Upper lobe of right lung (tissue), 1 donor: Measurements from ENCODE around the gene OR5F1. TPM values are rescaled to one million over a fixed set of nuclear protein-coding genes. Genes with fewer than 3 reads are reported as not detected.

Source experiments
- ATAC-seq: fragments of 200-7000 bp; cut with Tn5 transposase; one replicate; pipeline ENCODE4 v1.9.1; 2020; ENCODE audit warnings: mild to moderate bottlenecking, moderate library complexity
- DNase-seq: peaks from one replicate; pipeline ENCODE4 v3.0.0-alpha.2; 2020
- H3K27ac ChIP-seq: fragments of 200-600 bp; one replicate; pipeline ENCODE4 v1.8.0; 2022
- H3K27me3 ChIP-seq: fragments of 200-600 bp; one replicate; pipeline ENCODE4 v1.8.0; 2022; ENCODE audit warnings: mild to moderate bottlenecking
- H3K36me3 ChIP-seq: fragments of 200-600 bp; one replicate; pipeline ENCODE4 v1.8.0; 2022
- H3K4me1 ChIP-seq: fragments of 200-600 bp; one replicate; pipeline ENCODE4 v1.8.0; 2022
- H3K4me3 ChIP-seq: fragments of 200-600 bp; one replicate; pipeline ENCODE4 v1.8.0; 2022; ENCODE audit warnings: mild to moderate bottlenecking
- H3K9me3 ChIP-seq: fragments of 200-600 bp; one replicate; pipeline ENCODE4 v1.8.0; 2022
- intact Hi-C: fragments of 100-400 bp; cut with DNase I; formaldehyde crosslinking; loops from one replicate; pipeline ENCODE4 v1.11.0; 2022
- long read RNA-seq: library from polyadenylated mRNA; unstranded; transcript quantifications from one replicate; pipeline ENCODE4 v2.0.0, GENCODE V29; 2021
- total RNA-seq: library from RNA; stranded (reverse); fragmentation: NEBNext Ultra II Directional; extraction: Animal tissue kit (Norgen Biotek cat#: 25700); gene quantifications from one replicate; pipeline ENCODE4 v1.2.1, GENCODE V29; 2021
- TF ChIP-seq, protein P1 (sequence below): fragments of 200-600 bp; IDR thresholded peaks from one replicate; pipeline ENCODE4 v1.8.0; 2022; ENCODE audit warnings: antibody characterized with exemption
- donor health status: DM: no; HTN: yes; CAD: no; lungs with severe emphysema.

OR5F1 gene
- total RNA-seq: not detected
- long read RNA-seq: 0 reads

DNA sequence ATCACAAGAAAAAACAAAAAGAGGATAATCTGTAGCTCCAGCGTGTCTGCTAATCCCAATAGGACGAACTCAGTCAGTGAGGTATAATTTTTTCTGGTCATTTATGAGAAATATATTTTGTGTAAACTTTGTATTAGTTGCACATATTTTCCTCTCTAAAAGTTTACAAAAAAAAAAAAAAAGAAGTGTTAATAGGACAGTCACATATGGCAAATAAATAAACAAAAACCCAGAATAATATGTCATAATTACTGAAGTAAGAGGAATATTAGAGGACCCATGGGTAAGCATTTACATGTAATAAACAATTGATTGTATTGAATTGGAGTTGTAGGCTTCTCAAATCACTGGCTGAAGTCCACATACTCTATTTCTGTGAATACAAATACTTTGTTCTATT lies at the start of gene OR5F1:
Gene OR5F1 (minus strand): TSS at position 101 of the 400 bp plus-strand sequence. CDS start 0 bp downstream, at position 101.
- H3K27me3 ChIP-seq: no peaks in the 10 kb centered on the region
- no peaks in the 10 kb centered on the region for H3K9me3 ChIP-seq
- H3K27ac ChIP-seq: no peak within 1 kb of the TSS
- H3K36me3 ChIP-seq: no peaks in the 10 kb centered on the region
- no peak for ATAC-seq
- TF ChIP-seq, protein P1, sequence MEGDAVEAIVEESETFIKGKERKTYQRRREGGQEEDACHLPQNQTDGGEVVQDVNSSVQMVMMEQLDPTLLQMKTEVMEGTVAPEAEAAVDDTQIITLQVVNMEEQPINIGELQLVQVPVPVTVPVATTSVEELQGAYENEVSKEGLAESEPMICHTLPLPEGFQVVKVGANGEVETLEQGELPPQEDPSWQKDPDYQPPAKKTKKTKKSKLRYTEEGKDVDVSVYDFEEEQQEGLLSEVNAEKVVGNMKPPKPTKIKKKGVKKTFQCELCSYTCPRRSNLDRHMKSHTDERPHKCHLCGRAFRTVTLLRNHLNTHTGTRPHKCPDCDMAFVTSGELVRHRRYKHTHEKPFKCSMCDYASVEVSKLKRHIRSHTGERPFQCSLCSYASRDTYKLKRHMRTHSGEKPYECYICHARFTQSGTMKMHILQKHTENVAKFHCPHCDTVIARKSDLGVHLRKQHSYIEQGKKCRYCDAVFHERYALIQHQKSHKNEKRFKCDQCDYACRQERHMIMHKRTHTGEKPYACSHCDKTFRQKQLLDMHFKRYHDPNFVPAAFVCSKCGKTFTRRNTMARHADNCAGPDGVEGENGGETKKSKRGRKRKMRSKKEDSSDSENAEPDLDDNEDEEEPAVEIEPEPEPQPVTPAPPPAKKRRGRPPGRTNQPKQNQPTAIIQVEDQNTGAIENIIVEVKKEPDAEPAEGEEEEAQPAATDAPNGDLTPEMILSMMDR: no peak
- H3K4me3 ChIP-seq: no peak within 1 kb of the TSS
- intact Hi-C loops: no loop called here
- no peaks in the 10 kb centered on the region for H3K4me1 ChIP-seq
- DNase-seq: no peak

DNA sequence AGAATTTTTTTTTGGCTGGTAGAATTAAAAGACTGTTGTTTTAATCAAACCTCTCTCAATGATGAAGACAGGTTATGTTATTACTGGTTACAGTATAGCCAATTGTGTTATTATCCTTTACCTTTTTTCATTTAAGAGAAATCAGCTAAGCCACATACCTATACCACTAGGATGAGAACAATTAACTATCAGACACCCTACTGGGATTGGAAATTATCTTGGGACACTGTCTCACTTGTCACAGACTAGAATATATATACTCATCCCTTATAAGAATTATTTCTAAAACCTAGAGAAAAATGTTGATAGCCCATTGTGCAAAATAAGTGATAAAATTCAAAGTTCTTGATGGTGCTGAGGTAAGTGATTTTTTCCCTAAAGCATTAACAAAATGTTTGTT lies 32.9 kb upstream of the OR5F1 start, which contains the start of gene OR5AS1:
Gene OR5AS1 (plus strand): TSS at position 301 of the 400 bp plus-strand sequence. CDS start 2,765 bp downstream, outside the sequence.
- no peaks in the 10 kb centered on the region for H3K27me3 ChIP-seq
- H3K36me3 ChIP-seq: no peaks in the 10 kb centered on the region
- ATAC-seq: no peak
- TF ChIP-seq, protein P1: no peak
- no peaks in the 10 kb centered on the region for H3K4me1 ChIP-seq
- no peak within 1 kb of the TSS for H3K27ac ChIP-seq
- H3K4me3 ChIP-seq: no peak within 1 kb of the TSS
- intact Hi-C loops: no loop called here
- no peaks in the 10 kb centered on the region for H3K9me3 ChIP-seq
- DNase-seq: no peak

DNA sequence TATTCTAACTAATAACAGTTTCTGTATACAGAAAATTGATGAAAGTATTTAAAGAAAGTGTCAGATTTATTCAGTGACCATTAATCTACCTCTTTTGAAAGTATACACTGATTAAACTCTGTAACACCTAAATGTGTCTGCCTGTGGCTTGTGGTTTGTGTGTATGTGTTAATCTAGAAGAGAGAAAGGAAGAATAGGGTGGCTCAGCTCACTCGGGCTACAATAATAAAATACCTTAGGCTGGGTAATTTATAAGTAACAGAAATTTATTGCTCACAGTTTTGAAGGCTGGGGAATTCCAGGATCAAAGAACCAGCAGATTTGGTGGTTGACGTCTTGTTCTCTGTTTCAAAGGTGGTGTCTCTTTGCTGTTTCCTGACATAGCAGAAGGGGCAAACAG lies 19.4 kb upstream of the OR5F1 start:
- no peaks in the 10 kb centered on the region for H3K9me3 ChIP-seq
- no peaks in the 10 kb centered on the region for H3K36me3 ChIP-seq
- TF ChIP-seq, protein P1: no peak
- H3K4me3 ChIP-seq: no peak overlapping the region
- DNase-seq (no peak), ATAC-seq (no peak)
- no peaks in the 10 kb centered on the region for H3K4me1 ChIP-seq
- H3K27ac ChIP-seq: no peak overlapping the region
- no peaks in the 10 kb centered on the region for H3K27me3 ChIP-seq
- intact Hi-C loops: no loop called here

DNA sequence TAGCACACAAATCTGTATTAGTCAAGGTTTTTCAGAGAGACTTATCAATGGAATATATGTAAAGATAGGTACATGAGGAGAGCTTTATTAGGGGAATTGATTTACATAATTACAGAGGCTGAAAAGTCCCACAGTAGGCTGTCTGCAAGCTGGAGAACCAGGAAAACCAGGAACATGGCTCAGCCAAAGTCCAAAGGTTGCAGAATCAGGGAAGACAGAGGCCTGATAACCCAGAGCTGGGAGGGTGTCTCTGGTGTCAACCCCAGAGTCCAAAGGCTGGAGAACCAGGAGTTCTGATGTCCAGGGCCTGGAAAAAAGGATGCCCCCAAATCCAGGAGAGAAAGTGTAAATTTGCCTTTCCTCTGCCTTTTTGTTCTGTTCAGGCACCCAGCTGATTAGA lies 16.3 kb upstream of the OR5F1 start:
- no peak overlapping the region for H3K27ac ChIP-seq
- intact Hi-C loops: no loop called here
- no peak for ATAC-seq
- no peaks in the 10 kb centered on the region for H3K27me3 ChIP-seq
- H3K4me1 ChIP-seq: no peaks in the 10 kb centered on the region
- H3K4me3 ChIP-seq: no peak overlapping the region
- no peaks in the 10 kb centered on the region for H3K9me3 ChIP-seq
- TF ChIP-seq, protein P1: no peak
- H3K36me3 ChIP-seq: no peaks in the 10 kb centered on the region
- no peak for DNase-seq

DNA sequence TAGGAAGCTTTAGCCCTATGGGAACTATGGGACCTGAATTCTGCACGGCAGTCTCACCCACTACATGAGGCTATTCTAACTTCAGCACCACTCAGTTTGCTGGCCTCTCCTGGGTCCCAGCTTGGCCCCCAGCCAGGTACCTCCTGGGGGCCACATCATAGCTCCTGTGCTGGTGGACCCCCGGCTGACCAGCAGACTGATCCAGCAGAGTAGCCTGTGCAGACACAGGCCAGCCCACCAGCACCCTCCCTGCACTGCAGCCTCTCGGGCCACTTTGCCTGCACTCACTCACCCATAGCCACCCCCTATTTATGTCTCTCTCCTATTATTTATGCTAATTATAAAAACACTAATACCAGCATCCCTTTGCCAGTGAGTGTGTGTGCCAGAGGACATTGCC lies 23.5 kb downstream of the OR5F1 start:
- Histone ChIP-seq H3K4me1 (no peaks in the 10 kb centered on the region), H3K36me3 (no peaks in the 10 kb centered on the region), H3K4me3 (no peak overlapping the region), H3K27me3 (no peaks in the 10 kb centered on the region), H3K9me3 (no peaks in the 10 kb centered on the region), H3K27ac (no peak overlapping the region)
- intact Hi-C loops: no loop called here
- DNase-seq (no peak), ATAC-seq (peak; percentile 20)
- TF ChIP-seq, protein P1: no peak

DNA sequence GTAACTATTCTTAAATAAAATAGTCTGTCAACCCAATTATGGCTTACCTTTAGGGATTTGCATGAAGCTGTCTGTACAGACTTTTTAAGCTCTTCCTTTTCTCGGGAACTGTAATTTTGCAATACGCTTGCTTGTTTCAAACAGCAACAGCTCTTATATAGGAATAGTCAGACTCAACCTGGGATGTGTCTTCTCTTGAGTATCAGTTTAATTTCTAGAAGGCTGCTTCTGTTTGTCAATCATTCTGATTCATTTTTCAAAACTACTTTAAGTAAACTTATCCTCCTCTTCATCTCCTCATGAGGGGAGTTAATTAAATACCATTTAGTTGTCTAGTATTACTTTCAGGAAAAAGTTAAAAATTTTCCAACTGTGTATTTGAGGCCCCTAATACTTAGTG lies 24.6 kb downstream of the OR5F1 start, which contains the start of gene OR10AG1:
Gene OR10AG1 (minus strand): TSS at position 101 of the 400 bp plus-strand sequence. CDS start 38 bp downstream, at position 63.
- Histone ChIP-seq H3K27me3 (no peaks in the 10 kb centered on the region), H3K27ac (no peak within 1 kb of the TSS), H3K4me3 (no peak within 1 kb of the TSS), H3K36me3 (no peaks in the 10 kb centered on the region), H3K9me3 (no peaks in the 10 kb centered on the region), H3K4me1 (no peaks in the 10 kb centered on the region)
- DNase-seq: no peak
- TF ChIP-seq, protein P1: no peak
- ATAC-seq: no peak
- intact Hi-C loops: no loop called here
